GM10266 (cell line): ENCODE results near the gene C14orf180.

ENCODE experiments used
- DNase-seq: peaks from one replicate; pipeline ENCODE4 v3.0.0; 2012; ENCODE audit errors: extremely low spot score
- TF ChIP-seq, protein P1 (sequence below): IDR thresholded peaks from 2 replicates; pipeline ENCODE4 v1.5.1; 2012; ENCODE audit warnings: mild to moderate bottlenecking, low read depth; ENCODE audit not compliant: control insufficient read depth, insufficient read depth; ENCODE audit errors: missing control alignments

The C14orf180 gene

GRCh38 chr14:104551851-104552737, 27.5 kb upstream of the C14orf180 start:
- TF ChIP-seq, protein P1, sequence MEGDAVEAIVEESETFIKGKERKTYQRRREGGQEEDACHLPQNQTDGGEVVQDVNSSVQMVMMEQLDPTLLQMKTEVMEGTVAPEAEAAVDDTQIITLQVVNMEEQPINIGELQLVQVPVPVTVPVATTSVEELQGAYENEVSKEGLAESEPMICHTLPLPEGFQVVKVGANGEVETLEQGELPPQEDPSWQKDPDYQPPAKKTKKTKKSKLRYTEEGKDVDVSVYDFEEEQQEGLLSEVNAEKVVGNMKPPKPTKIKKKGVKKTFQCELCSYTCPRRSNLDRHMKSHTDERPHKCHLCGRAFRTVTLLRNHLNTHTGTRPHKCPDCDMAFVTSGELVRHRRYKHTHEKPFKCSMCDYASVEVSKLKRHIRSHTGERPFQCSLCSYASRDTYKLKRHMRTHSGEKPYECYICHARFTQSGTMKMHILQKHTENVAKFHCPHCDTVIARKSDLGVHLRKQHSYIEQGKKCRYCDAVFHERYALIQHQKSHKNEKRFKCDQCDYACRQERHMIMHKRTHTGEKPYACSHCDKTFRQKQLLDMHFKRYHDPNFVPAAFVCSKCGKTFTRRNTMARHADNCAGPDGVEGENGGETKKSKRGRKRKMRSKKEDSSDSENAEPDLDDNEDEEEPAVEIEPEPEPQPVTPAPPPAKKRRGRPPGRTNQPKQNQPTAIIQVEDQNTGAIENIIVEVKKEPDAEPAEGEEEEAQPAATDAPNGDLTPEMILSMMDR: no peak
- no peak for DNase-seq

DNA sequence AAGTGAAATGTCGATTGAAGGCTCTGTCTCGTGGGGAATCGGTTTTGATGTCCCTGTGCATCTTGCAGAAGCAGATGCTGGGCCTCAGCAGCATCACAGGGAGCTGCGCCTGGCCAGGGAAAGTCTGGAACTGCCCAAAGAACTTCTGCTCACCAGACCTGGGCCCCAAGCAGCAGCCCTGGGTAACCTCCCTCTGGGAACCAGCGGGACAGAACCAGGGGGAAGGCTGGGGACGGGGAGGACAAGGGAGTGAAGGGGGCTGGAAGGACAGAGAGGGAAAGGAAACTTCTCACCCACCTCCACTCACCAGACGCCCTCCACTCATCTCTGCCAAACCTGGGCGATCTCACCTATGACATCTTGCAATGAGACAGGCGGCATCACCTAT, 26.8 kb upstream of the C14orf180 start:
- no peak for DNase-seq
- TF ChIP-seq, protein P1: no peak

GRCh38 chr14:104553166-104554087, 26.1 kb upstream of the C14orf180 start:
- TF ChIP-seq, protein P1: no peak
- no peak for DNase-seq

DNA sequence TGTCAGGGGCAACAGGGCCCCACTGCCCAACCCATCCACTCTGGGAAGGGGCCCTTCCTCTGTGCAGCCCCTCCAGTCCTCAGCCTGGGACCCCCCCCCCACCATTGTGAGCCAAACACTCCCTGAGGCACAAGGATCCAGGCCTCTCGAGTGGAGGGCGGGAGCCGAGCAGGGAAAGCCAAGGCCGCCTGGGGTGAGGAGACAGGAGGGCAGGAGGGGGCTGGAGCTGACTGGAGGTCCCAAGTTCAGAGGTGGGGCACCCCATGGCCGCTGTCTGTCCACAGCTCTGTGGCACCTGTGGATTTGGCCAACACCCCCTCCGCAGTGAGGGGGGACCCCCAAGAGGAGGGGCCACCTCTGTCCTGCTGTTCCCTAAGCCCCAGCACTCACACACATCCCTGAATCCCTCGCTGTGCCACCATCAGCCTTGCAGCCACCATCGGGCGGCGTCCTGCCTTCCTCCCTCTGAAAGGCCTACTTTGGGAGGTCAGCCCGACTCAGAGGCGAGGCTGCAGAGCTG, 25.4 kb upstream of the C14orf180 start:
- TF ChIP-seq, protein P1: no peak

DNA sequence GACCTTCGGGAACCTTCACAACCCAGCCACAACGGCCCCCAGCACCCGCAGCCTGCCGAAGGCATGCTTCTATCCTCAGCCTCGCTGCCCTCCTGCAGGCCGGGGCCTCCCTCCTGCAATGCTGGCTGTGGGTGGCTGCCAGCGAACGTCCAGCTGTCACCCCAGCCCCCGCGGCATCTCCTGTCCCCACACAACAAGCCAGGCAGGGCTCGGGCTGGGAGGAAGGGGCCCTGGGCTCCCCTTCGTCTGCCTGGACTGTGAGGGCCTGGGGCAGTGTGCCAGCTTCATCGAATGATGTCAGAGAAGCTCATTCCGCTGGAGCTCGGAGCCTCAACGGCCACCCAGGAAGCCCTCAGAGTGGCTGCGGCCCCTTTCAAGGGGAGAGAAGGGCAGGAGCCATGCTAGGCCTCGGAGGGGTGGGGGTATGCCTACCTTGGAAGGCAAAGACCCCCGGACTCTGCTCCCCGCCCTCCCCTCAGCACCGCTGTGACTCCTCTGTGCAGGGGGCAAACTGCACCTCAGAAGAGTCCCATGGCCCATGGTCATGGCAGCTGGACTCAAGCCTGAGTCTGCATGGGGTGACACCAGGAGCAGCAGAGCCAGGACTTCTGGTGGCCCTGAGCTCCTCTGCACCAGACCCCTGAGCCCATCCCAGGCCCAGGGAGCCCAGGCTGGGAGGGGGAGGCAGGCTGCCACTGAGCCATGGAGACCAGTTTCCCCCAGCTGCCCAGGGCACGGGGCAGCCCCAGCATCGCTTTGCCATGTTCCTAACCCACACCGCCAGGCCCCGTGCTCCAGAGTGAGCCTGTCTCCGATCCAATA, 24.7 kb upstream of the C14orf180 start:
- DNase-seq: no peak
- TF ChIP-seq, protein P1: no peak

More for the DNA sequence above, 25.4 kb upstream of the C14orf180 start:
- no peak for DNase-seq

GRCh38 chr14:104555430-104556255, 23.9 kb upstream of the C14orf180 start:
- DNase-seq: no peak
- TF ChIP-seq, protein P1: no peak
